ENCODE measurements around the gene ESR2.

The ESR2 gene

GRCh38 chr14:64225151-64225757 lies 68.9 kb downstream of the ESR2 start:
- no peaks in the 10 kb centered on the region for H3K9me3 ChIP-seq (ENCODE audit: control insufficient read depth in 1 of 2, low read length in 2 of 2)
- H3K27ac ChIP-seq (ENCODE audit: low read depth, low read length) = no peak overlapping the region
- no peak overlapping the region for H3K9ac ChIP-seq (ENCODE audit: low read depth in 1 of 2, low read length in 2 of 2)
- H3K4me1 ChIP-seq (ENCODE audit: control insufficient read depth in 1 of 2, insufficient read depth in 2 of 2, low read length in 2 of 2) = no peaks in the 10 kb centered on the region
- H3K27me3 ChIP-seq (ENCODE audit: control insufficient read depth in 1 of 2, insufficient read depth in 2 of 2, low read length in 2 of 2) = no peaks in the 10 kb centered on the region
- H3K4me3 ChIP-seq (ENCODE audit: low read depth in 1 of 2, low read length in 2 of 2) = no peak overlapping the region
- H3K36me3 ChIP-seq (ENCODE audit: control insufficient read depth in 1 of 2, insufficient read depth in 2 of 2, low read length in 2 of 2) = peaks cover 53 to 84% of the 10 kb centered on the region in 2 donors

DNA sequence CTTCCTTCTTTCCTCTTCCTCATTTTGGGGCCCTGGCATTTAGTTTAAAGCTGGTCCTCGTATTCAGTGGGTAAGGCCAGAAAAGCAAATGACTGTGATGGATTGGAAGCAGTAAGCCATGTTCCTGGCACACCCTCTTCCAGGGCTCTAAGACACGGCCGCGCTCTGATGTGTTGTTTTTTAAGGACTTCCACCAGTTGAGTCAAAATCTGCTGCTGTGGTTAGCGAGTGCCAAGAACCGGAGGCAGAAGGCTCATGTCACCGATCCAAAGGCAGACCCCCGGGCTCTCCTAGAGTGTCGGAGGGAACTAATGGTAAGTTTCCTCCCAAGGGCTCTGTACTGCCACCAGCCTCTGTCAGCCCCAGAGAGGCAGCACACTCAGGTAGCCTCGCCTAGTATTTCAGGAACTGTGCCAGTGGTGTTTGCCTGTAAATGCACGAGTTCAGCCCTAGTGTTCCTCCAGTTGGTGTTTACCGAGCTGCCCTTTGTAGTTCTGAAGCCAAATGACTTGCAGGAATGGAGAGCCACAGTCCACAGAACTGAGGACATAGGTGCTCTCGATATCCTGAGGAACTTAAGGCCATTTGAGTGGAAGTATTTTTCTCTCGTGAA lies 72.7 kb downstream of the ESR2 start:
- Histone ChIP-seq H3K9ac (ENCODE audit: low read depth in 1 of 2, low read length in 2 of 2) (no peak overlapping the region), H3K27ac (ENCODE audit: low read depth, low read length) (no peak overlapping the region), H3K4me1 (ENCODE audit: control insufficient read depth in 1 of 2, insufficient read depth in 2 of 2, low read length in 2 of 2) (no peaks in the 10 kb centered on the region), H3K4me3 (ENCODE audit: low read depth in 1 of 2, low read length in 2 of 2) (no peak overlapping the region), H3K27me3 (ENCODE audit: control insufficient read depth in 1 of 2, insufficient read depth in 2 of 2, low read length in 2 of 2) (no peaks in the 10 kb centered on the region), H3K36me3 (ENCODE audit: control insufficient read depth in 1 of 2, insufficient read depth in 2 of 2, low read length in 2 of 2) (peaks cover 57 to 93% of the 10 kb centered on the region in 2 donors), H3K9me3 (ENCODE audit: control insufficient read depth in 1 of 2, low read length in 2 of 2) (no peaks in the 10 kb centered on the region)

- Histone ChIP-seq H3K36me3 (ENCODE audit: control insufficient read depth in 1 of 2, insufficient read depth in 2 of 2, low read length in 2 of 2) (peaks cover 62 to 93% of the 10 kb centered on the region in 2 donors), H3K4me1 (ENCODE audit: control insufficient read depth in 1 of 2, insufficient read depth in 2 of 2, low read length in 2 of 2) (no peaks in the 10 kb centered on the region), H3K27ac (ENCODE audit: low read depth, low read length) (no peak overlapping the region)
These were observed 73.7 kb downstream of the ESR2 start for GRCh38 chr14:64220466-64220865.

DNA sequence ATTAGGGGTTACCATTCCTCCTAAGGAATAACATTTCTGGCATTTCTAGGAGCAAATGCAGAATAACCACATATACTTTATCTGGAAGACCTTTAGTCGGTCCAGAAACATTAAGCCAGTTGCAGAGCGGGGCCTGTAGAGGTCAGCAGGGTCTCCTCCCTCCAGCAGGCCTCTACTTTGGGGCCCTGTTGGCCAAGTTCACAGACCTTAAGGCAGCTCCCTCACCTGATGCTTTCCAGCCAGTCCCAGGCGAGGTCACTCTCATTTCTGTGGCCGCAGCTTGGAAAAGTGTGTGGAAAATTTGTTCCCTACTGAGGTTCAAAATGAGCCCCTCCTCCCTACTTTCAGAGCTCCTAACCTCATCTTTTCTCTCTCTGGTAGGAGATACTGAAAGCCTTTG lies 74.1 kb downstream of the ESR2 start:
- Histone ChIP-seq H3K4me3 (ENCODE audit: low read depth in 1 of 2, low read length in 2 of 2) (no peak overlapping the region), H3K27ac (ENCODE audit: low read depth, low read length) (no peak overlapping the region), H3K4me1 (ENCODE audit: control insufficient read depth in 1 of 2, insufficient read depth in 2 of 2, low read length in 2 of 2) (no peaks in the 10 kb centered on the region), H3K36me3 (ENCODE audit: control insufficient read depth in 1 of 2, insufficient read depth in 2 of 2, low read length in 2 of 2) (peaks cover 58 to 93% of the 10 kb centered on the region in 2 donors), H3K27me3 (ENCODE audit: control insufficient read depth in 1 of 2, insufficient read depth in 2 of 2, low read length in 2 of 2) (no peaks in the 10 kb centered on the region), H3K9me3 (ENCODE audit: control insufficient read depth in 1 of 2, low read length in 2 of 2) (no peaks in the 10 kb centered on the region), H3K9ac (ENCODE audit: low read depth in 1 of 2, low read length in 2 of 2) (no peak overlapping the region)

More at GRCh38 chr14:64220466-64220865, 73.7 kb downstream of the ESR2 start:
- H3K9me3 ChIP-seq (ENCODE audit: control insufficient read depth in 1 of 2, low read length in 2 of 2) = no peaks in the 10 kb centered on the region
- H3K27me3 ChIP-seq (ENCODE audit: control insufficient read depth in 1 of 2, insufficient read depth in 2 of 2, low read length in 2 of 2) = no peaks in the 10 kb centered on the region
- no peak overlapping the region for H3K4me3 ChIP-seq (ENCODE audit: low read depth in 1 of 2, low read length in 2 of 2)
- H3K9ac ChIP-seq (ENCODE audit: low read depth in 1 of 2, low read length in 2 of 2) = no peak overlapping the region

DNA sequence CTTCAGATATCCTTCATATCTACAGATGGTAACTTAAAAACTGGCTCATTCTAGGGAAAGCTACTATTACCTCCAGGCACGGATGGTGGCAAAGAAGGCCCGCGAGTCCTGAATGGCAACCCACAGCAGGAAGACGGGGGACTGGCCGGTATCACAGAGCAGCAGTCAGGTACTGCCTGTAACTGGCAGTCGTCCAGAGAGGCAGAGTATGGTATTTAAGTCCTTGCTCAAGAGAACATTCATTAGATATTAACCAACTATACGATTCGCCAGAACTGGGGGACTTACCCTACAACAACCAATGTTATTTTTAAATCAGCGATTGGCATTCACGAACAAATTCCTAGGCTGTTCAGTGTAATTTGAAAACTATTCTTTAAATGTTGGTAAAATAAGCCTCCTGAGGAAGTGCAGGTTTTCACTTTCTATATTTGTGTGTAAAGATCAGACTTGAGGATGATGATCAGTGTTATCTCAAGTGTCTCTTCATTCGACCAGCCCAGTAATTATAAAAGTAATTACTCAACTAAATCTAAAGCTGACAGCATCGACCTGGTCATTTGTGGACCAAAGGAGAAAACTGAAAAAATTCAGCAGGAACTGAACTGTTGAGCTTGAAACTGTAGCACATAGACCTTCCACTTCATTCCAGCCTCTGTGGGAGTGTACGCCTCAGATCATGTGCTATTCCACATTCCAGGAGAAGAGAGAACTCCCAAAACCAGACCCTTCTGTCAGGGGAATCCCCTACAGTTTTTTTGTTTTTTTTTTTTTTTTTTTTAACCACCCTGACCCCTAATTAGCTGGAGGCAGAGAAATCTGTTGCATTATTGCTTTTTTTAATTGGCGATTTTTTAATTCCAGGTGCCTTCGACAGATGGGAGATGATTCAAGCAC lies 75.6 kb downstream of the ESR2 start:
- Histone ChIP-seq H3K36me3 (ENCODE audit: control insufficient read depth in 1 of 2, insufficient read depth in 2 of 2, low read length in 2 of 2) (peaks cover 55 to 90% of the 10 kb centered on the region in 2 donors), H3K9me3 (ENCODE audit: control insufficient read depth in 1 of 2, low read length in 2 of 2) (no peaks in the 10 kb centered on the region), H3K27ac (ENCODE audit: low read depth, low read length) (no peak overlapping the region), H3K9ac (ENCODE audit: low read depth in 1 of 2, low read length in 2 of 2) (no peak overlapping the region), H3K4me3 (ENCODE audit: low read depth in 1 of 2, low read length in 2 of 2) (no peak overlapping the region), H3K4me1 (ENCODE audit: control insufficient read depth in 1 of 2, insufficient read depth in 2 of 2, low read length in 2 of 2) (no peaks in the 10 kb centered on the region), H3K27me3 (ENCODE audit: control insufficient read depth in 1 of 2, insufficient read depth in 2 of 2, low read length in 2 of 2) (no peaks in the 10 kb centered on the region)

GRCh38 chr14:64217834-64218233 lies 76.3 kb downstream of the ESR2 start:
- H3K9ac ChIP-seq (ENCODE audit: low read depth in 1 of 2, low read length in 2 of 2) = no peak overlapping the region
- H3K9me3 ChIP-seq (ENCODE audit: control insufficient read depth in 1 of 2, low read length in 2 of 2) = no peaks in the 10 kb centered on the region
- H3K36me3 ChIP-seq (ENCODE audit: control insufficient read depth in 1 of 2, insufficient read depth in 2 of 2, low read length in 2 of 2) = peaks cover 55 to 90% of the 10 kb centered on the region in 2 donors
- no peaks in the 10 kb centered on the region for H3K27me3 ChIP-seq (ENCODE audit: control insufficient read depth in 1 of 2, insufficient read depth in 2 of 2, low read length in 2 of 2)
- no peak overlapping the region for H3K27ac ChIP-seq (ENCODE audit: low read depth, low read length)
- no peak overlapping the region for H3K4me3 ChIP-seq (ENCODE audit: low read depth in 1 of 2, low read length in 2 of 2)
- H3K4me1 ChIP-seq (ENCODE audit: control insufficient read depth in 1 of 2, insufficient read depth in 2 of 2, low read length in 2 of 2) = no peaks in the 10 kb centered on the region

- Histone ChIP-seq H3K9me3 (ENCODE audit: control insufficient read depth in 1 of 2, low read length in 2 of 2) (no peaks in the 10 kb centered on the region), H3K4me3 (ENCODE audit: low read depth in 1 of 2, low read length in 2 of 2) (no peak overlapping the region), H3K27me3 (ENCODE audit: control insufficient read depth in 1 of 2, insufficient read depth in 2 of 2, low read length in 2 of 2) (no peaks in the 10 kb centered on the region), H3K36me3 (ENCODE audit: control insufficient read depth in 1 of 2, insufficient read depth in 2 of 2, low read length in 2 of 2) (peaks cover 51 to 91% of the 10 kb centered on the region in 2 donors), H3K4me1 (ENCODE audit: control insufficient read depth in 1 of 2, insufficient read depth in 2 of 2, low read length in 2 of 2) (no peaks in the 10 kb centered on the region), H3K9ac (ENCODE audit: low read depth in 1 of 2, low read length in 2 of 2) (no peak overlapping the region), H3K27ac (ENCODE audit: low read depth, low read length) (no peak overlapping the region)
These were observed 76.9 kb downstream of the ESR2 start for GRCh38 chr14:64217308-64217707.

GRCh38 chr14:64215978-64216377 lies 78.2 kb downstream of the ESR2 start:
- Histone ChIP-seq H3K27ac (ENCODE audit: low read depth, low read length) (no peak overlapping the region), H3K9me3 (ENCODE audit: control insufficient read depth in 1 of 2, low read length in 2 of 2) (no peaks in the 10 kb centered on the region), H3K4me1 (ENCODE audit: control insufficient read depth in 1 of 2, insufficient read depth in 2 of 2, low read length in 2 of 2) (no peaks in the 10 kb centered on the region), H3K36me3 (ENCODE audit: control insufficient read depth in 1 of 2, insufficient read depth in 2 of 2, low read length in 2 of 2) (peaks cover 49 to 93% of the 10 kb centered on the region in 2 donors), H3K4me3 (ENCODE audit: low read depth in 1 of 2, low read length in 2 of 2) (no peak overlapping the region), H3K9ac (ENCODE audit: low read depth in 1 of 2, low read length in 2 of 2) (no peak overlapping the region), H3K27me3 (ENCODE audit: control insufficient read depth in 1 of 2, insufficient read depth in 2 of 2, low read length in 2 of 2) (no peaks in the 10 kb centered on the region)

- Histone ChIP-seq H3K4me1 (ENCODE audit: control insufficient read depth in 1 of 2, insufficient read depth in 2 of 2, low read length in 2 of 2) (no peaks in the 10 kb centered on the region), H3K9ac (ENCODE audit: low read depth in 1 of 2, low read length in 2 of 2) (no peak overlapping the region), H3K9me3 (ENCODE audit: control insufficient read depth in 1 of 2, low read length in 2 of 2) (no peaks in the 10 kb centered on the region), H3K27ac (ENCODE audit: low read depth, low read length) (no peak overlapping the region), H3K36me3 (ENCODE audit: control insufficient read depth in 1 of 2, insufficient read depth in 2 of 2, low read length in 2 of 2) (peaks cover 44 to 90% of the 10 kb centered on the region in 2 donors), H3K27me3 (ENCODE audit: control insufficient read depth in 1 of 2, insufficient read depth in 2 of 2, low read length in 2 of 2) (no peaks in the 10 kb centered on the region), H3K4me3 (ENCODE audit: low read depth in 1 of 2, low read length in 2 of 2) (no peak overlapping the region)
These were observed 78.9 kb downstream of the ESR2 start for GRCh38 chr14:64215274-64215673.
